ENCODE data around the gene BLOC1S5. TPM values are rescaled to one million over a fixed set of nuclear protein-coding genes. Genes with fewer than 3 reads are reported as not detected.

Gene BLOC1S5
- total and polyA plus RNA-seq, 2 donors (not counting 3 experiments of a cell fraction or from before 2014, with no cell fraction given), result 3.9 to 19.1 TPM

GRCh38 chr6:7979831-7980230, 84.4 kb downstream of the BLOC1S5 start:
- BruUV-seq (replicated peaks), result no TSS peak
- no peak overlapping the region for H3K27ac ChIP-seq (ENCODE audit: insufficient read depth, low read depth, low read length)
- H3K4me1 ChIP-seq (ENCODE audit: control insufficient read depth, extremely low read depth, insufficient read depth, low read length), result peaks cover 21% of the 10 kb centered on the region
- H4K20me1 ChIP-seq (replicated peaks; ENCODE audit: control insufficient read depth, extremely low read depth, insufficient read depth, low read length), result no peaks in the 10 kb centered on the region
- no peak overlapping the region for H3K4me3 ChIP-seq (replicated peaks in 1 of 3; ENCODE audit: insufficient read depth in 1 of 3, low read depth in 1 of 3, low read length in 3 of 3)
- DNase-seq (ENCODE audit: low read depth, low spot score) (no peak), FAIRE-seq (no peak)
- H3K4me2 ChIP-seq (ENCODE audit: insufficient read depth, low read length), result no peak overlapping the region
- dilution Hi-C loops (cut with MboI; ENCODE audit: extremely low pct_ligation_motif_present, low sequenced_read_pairs) (no loop called here), intact Hi-C loops (cut with micrococcal nuclease) (no loop called here)
- H3K9me3 ChIP-seq (replicated peaks; ENCODE audit: control insufficient read depth, insufficient read depth, low read length), result no peaks in the 10 kb centered on the region
- TF ChIP-seq POLR2AphosphoS5 (IDR thresholded peaks at IDR 0.05; ENCODE audit: insufficient read depth, low read depth, low read length) (no peak), POLR2A (IDR thresholded peaks at IDR 0.05; ENCODE audit: low read depth, low read length) (no peak), FOS (IDR thresholded peaks at IDR 0.05; ENCODE audit: borderline replicate concordance, insufficient read depth, low read length) (no peak), GATA2 (IDR thresholded peaks at IDR 0.05; ENCODE audit: insufficient read depth, insufficient read length, low read depth, low read length) (no peak), CTCF (IDR thresholded peaks at IDR 0.05; ENCODE audit: extremely low read depth in 1 of 2, insufficient read depth in 1 of 2, low read depth in 1 of 2, low read length in 2 of 2) (no peak), JUN (IDR thresholded peaks at IDR 0.05; ENCODE audit: borderline replicate concordance, insufficient read depth, insufficient read length, low read depth) (no peak), EZH2 (IDR thresholded peaks at IDR 0.05; ENCODE audit: borderline replicate concordance, low read depth, low read length, severe bottlenecking) (no peak), MYC (IDR thresholded peaks at IDR 0.05; ENCODE audit: low read depth, low read length) (no peak)
- TF ChIP-seq, protein P1, sequence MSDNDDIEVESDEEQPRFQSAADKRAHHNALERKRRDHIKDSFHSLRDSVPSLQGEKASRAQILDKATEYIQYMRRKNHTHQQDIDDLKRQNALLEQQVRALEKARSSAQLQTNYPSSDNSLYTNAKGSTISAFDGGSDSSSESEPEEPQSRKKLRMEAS (IDR thresholded peaks at IDR 0.05; ENCODE audit: insufficient read depth, insufficient read length), result no peak
- H3K9me1 ChIP-seq (replicated peaks; ENCODE audit: control insufficient read depth, extremely low read depth, insufficient read depth, low read length), result no peaks in the 10 kb centered on the region
- no peaks in the 10 kb centered on the region for H3K36me3 ChIP-seq (ENCODE audit: control insufficient read depth in 2 of 2, extremely low read depth in 1 of 2, insufficient read depth in 2 of 2, low read length in 2 of 2)
- ChIA-PET POLR2A (no interaction called here), CTCF (interaction anchor here (1.1 kb wide), 1 partner anchor 13 kb away, joined by 3 read pairs; no protein-coding TSS in a partner anchor)
- H3K9ac ChIP-seq (replicated peaks; ENCODE audit: extremely low read depth, insufficient read depth, low read length), result no peak overlapping the region
- no peak overlapping the region for H2AFZ ChIP-seq (ENCODE audit: low read depth, low read length)
- H3K27me3 ChIP-seq (ENCODE audit: control insufficient read depth in 2 of 2, insufficient read depth in 2 of 2, low read length in 2 of 2), result no peaks in the 10 kb centered on the region
- H3K79me2 ChIP-seq (ENCODE audit: control insufficient read depth, insufficient read depth, low read length), result no peaks in the 10 kb centered on the region

Measured in endothelial cell of umbilical vein (primary cell).